ENCODE measurements around the gene PRPF38B.

DNA sequence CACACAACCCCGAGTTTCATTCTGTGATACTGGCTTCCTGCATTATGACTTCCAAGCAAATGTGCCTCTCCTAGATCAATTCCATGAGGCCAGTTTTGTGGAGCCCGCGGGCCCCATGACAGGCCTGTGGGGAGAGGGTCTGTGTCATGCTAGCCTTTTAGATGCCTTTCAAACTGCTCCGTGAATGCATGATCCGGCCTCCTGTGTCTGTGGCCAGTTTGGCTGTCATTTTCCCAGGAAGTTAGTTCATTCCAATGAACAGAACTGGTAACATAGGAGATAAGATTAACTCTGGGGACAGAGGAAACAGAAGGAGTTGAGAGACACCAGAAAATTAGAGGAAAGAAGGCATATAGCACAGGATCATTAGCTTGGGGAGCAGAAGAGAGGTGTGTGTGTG is 23.8 kb downstream of the PRPF38B start:
- TF ChIP-seq GATA2 (IDR thresholded peaks at IDR 0.05; ENCODE audit: low read depth, low read length) = no peak
- no peak for TF ChIP-seq GATA3 (IDR thresholded peaks at IDR 0.05; ENCODE audit: low read depth, low read length)
